Brain microvascular endothelial cell (primary cell): ENCODE measurements around the gene PPFIBP2.

Experiments used
- DNase-seq: peaks from one replicate; pipeline ENCODE4 v3.0.0-alpha.2; 2020
- H3K27ac ChIP-seq: fragments of 250-450 bp; sonication (Bioruptor Pico); 2 replicates; pipeline ENCODE4 v1.5.1; 2020; ENCODE audit warnings: mild to moderate bottlenecking, moderate library complexity
- H3K27me3 ChIP-seq: fragments of 250-450 bp; sonication (Bioruptor Pico); replicated peaks from 2 replicates; pipeline ENCODE4 v1.5.1; 2020; ENCODE audit warnings: mild to moderate bottlenecking
- H3K36me3 ChIP-seq: fragments of 250-450 bp; sonication (Bioruptor Pico); replicated peaks from 2 replicates; pipeline ENCODE4 v1.5.1; 2020; ENCODE audit warnings: mild to moderate bottlenecking
- H3K4me3 ChIP-seq: 2 replicates; pipeline ENCODE4 v1.5.1; 2011; ENCODE audit warnings: low read depth, mild to moderate bottlenecking, control low read depth, low read length, moderate library complexity
- in situ Hi-C: cut with HindIII; loops from 2 replicates; pipeline ENCODE4 v1.10.0; 2017; ENCODE audit warnings: low sequenced_read_pairs, low pct_ligation_motif_present
- TF ChIP-seq, protein P1 (sequence below): IDR thresholded peaks from 2 replicates; pipeline ENCODE4 v1.5.1; 2011; ENCODE audit warnings: low read depth, mild to moderate bottlenecking, moderate library complexity, low read length, control low read depth, inconsistent platforms; ENCODE audit errors: missing control alignments

The PPFIBP2 gene

GRCh38 chr11:7635708-7636107 lies 121.9 kb downstream of the PPFIBP2 start:
- TF ChIP-seq, protein P1, sequence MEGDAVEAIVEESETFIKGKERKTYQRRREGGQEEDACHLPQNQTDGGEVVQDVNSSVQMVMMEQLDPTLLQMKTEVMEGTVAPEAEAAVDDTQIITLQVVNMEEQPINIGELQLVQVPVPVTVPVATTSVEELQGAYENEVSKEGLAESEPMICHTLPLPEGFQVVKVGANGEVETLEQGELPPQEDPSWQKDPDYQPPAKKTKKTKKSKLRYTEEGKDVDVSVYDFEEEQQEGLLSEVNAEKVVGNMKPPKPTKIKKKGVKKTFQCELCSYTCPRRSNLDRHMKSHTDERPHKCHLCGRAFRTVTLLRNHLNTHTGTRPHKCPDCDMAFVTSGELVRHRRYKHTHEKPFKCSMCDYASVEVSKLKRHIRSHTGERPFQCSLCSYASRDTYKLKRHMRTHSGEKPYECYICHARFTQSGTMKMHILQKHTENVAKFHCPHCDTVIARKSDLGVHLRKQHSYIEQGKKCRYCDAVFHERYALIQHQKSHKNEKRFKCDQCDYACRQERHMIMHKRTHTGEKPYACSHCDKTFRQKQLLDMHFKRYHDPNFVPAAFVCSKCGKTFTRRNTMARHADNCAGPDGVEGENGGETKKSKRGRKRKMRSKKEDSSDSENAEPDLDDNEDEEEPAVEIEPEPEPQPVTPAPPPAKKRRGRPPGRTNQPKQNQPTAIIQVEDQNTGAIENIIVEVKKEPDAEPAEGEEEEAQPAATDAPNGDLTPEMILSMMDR = no peak
- no peak overlapping the region for H3K4me3 ChIP-seq
- H3K36me3 ChIP-seq = no peaks in the 10 kb centered on the region
- in situ Hi-C loops = no loop called here
- DNase-seq = no peak
- H3K27me3 ChIP-seq = no peaks in the 10 kb centered on the region
- no peak overlapping the region for H3K27ac ChIP-seq

DNA sequence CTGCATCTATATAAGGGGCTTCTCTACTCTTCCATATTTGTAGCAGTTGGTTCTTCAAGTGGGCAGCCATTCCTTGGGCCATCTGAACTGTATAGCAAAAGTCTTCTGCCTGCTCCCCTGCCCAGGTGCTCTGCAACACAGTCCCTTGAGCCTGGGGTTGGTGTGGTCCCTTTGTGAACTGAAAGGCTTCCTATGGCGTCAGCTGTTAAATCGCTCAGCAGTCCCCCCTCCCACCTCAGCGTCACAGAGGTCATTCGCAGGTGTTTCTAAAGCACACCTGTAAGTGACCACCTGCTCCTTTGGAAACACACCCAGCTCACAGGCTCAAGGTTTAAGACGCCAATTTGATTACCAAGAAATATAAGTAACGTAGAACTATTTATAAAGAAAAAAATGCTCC lies 122.6 kb downstream of the PPFIBP2 start:
- Histone ChIP-seq H3K27me3 (no peaks in the 10 kb centered on the region), H3K36me3 (no peaks in the 10 kb centered on the region), H3K4me3 (no peak overlapping the region), H3K27ac (no peak overlapping the region)
- DNase-seq = no peak
- TF ChIP-seq, protein P1 = no peak
- in situ Hi-C loops = no loop called here

- Histone ChIP-seq H3K27me3 (no peaks in the 10 kb centered on the region), H3K27ac (no peak overlapping the region), H3K4me3 (no peak overlapping the region), H3K36me3 (no peaks in the 10 kb centered on the region)
- TF ChIP-seq, protein P1 = no peak
- in situ Hi-C loops = no loop called here
- DNase-seq = peak; percentile 56
Measured at GRCh38 chr11:7637447-7638157, 123.8 kb downstream of the PPFIBP2 start.

DNA sequence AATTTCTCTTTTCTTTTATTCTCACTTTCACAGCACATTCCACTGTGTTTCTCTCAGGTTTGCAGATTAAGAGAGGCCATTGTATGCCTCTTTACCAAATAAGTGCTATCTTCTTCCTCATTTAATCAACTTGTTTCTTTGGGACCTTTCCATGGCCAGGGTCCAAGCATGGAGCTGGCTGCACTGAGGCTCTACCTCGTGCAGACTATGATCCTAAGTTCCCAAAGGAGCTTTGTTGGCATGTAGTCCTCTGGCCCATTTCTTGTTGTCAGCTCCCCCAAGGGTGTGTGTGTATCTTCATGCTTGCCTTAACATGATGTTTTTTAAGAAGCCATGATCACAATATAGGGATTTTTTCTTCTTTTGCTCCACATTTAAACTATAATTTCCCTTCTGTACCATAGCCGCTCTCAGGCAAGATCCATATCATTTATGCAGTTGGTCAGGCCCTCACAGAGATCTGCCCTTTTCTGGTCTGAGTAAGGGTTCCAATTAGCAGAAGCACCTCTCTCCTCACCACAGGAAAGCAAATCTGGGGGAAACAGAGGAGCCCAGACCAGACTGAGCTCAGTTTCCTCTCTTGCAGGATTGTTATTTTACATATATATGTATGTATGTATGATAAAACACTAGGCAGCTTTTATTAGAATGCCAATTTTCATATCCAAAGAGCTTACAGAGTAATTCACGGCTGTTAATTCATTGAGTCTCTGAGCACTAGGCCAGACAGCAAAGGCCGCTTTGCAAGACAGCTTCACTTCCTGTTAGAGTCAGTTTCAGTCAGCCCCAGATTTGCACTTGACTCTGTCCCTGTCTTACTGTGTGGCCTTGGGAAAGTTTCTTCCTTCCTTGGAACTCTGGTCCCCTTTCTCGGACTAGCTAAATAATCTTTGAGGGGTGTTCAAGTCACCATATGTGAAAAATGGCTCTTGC lies 125.2 kb downstream of the PPFIBP2 start:
- H3K36me3 ChIP-seq = no peaks in the 10 kb centered on the region

GRCh38 chr11:7639643-7640025 lies 125.8 kb downstream of the PPFIBP2 start:
- in situ Hi-C loops = no loop called here
- H3K36me3 ChIP-seq = no peaks in the 10 kb centered on the region
- TF ChIP-seq, protein P1 = no peak
- DNase-seq = no peak
- H3K4me3 ChIP-seq = no peak overlapping the region
- no peak overlapping the region for H3K27ac ChIP-seq
- H3K27me3 ChIP-seq = no peaks in the 10 kb centered on the region

More for the DNA sequence above, 125.2 kb downstream of the PPFIBP2 start:
- H3K4me3 ChIP-seq = no peak overlapping the region
- no peak for DNase-seq
- in situ Hi-C loops = no loop called here
- no peak overlapping the region for H3K27ac ChIP-seq
- TF ChIP-seq, protein P1 = no peak
- H3K27me3 ChIP-seq = no peaks in the 10 kb centered on the region
